HL-60 (cell line): ENCODE measurements around the gene COBL.

Experiments
- CTCF ChIP-seq: IDR thresholded peaks from one replicate; pipeline ENCODE4 v1.5.1; 2011; ENCODE audit warnings: low read length, control low read depth, inconsistent platforms; ENCODE audit not compliant: insufficient read depth
- REST ChIP-seq: IDR thresholded peaks from 2 replicates; pipeline ENCODE4 v1.6.1; 2012; ENCODE audit warnings: low read depth; ENCODE audit not compliant: insufficient replicate concordance
- SPI1 ChIP-seq: IDR thresholded peaks from 2 replicates; pipeline ENCODE4 v1.6.1; 2012; ENCODE audit warnings: low read depth, mild to moderate bottlenecking, borderline replicate concordance

DNA sequence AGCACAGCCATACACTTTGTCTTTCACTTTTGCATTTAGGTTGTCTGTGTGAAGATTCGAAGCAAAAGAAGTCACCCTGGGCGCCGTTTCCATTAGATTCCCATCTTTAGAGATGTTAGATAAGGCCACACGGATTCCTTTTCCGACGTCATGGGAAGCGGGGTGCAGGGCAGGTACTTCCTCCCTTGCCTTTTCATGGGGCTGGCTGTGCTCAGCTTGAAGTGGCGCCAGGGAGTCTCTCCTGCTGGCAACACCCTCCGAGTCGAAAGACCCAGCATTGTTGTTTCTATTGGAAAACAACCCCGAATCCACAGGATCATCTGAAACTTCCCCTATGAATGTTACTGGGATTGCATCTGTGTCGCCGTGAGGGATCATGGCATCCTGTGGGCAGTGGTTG lies 287.5 kb downstream of the COBL start:
- TF ChIP-seq CTCF, result no peak
- no peak for TF ChIP-seq REST
- TF ChIP-seq SPI1, result no peak
